Nephron (organoid): Measurements from ENCODE around the gene STK10.

Experiments used
- H3K27ac Mint-ChIP-seq, 3 experiments: 2 replicates each; pipeline ENCODE4 v1.8.0; 2020; ENCODE audit warnings: mixed read lengths in 3 of 3, mild to moderate bottlenecking in 2 of 3, moderate library complexity in 1 of 3
- H3K27me3 Mint-ChIP-seq: 2 replicates; pipeline ENCODE4 v1.8.0; 2021; ENCODE audit warnings: low read depth, mild to moderate bottlenecking, moderate library complexity, mixed read lengths
- H3K36me3 Mint-ChIP-seq: 2 replicates; pipeline ENCODE4 v1.8.0; 2020; ENCODE audit warnings: low read depth, mixed read lengths
- H3K4me1 Mint-ChIP-seq: 2 replicates; pipeline ENCODE4 v1.8.0; 2020; ENCODE audit warnings: mixed read lengths
- H3K4me3 Mint-ChIP-seq, 3 experiments: 2 replicates each; pipeline ENCODE4 v1.8.0; 2020; ENCODE audit warnings: mild to moderate bottlenecking in 3 of 3, mixed read lengths in 3 of 3, moderate library complexity in 2 of 3
- H3K9me3 Mint-ChIP-seq: 2 replicates; pipeline ENCODE4 v1.8.0; 2020; ENCODE audit warnings: mixed read lengths
- CTCF ChIP-seq, 3 experiments: fragments of 200-600 bp; sonication (generic); IDR thresholded peaks; one replicate each; pipeline ENCODE4 v1.5.0; 2021; ENCODE audit warnings: antibody characterized with exemption in 3 of 3; ENCODE audit not compliant: unreplicated experiment in 3 of 3

The STK10 gene

GRCh38 chr5:172063463-172064235 lies 124.4 kb downstream of the STK10 start:
- no peak overlapping the region for H3K4me3 Mint-ChIP-seq
- peaks cover 6% of the 10 kb centered on the region for H3K27me3 Mint-ChIP-seq
- no peaks in the 10 kb centered on the region for H3K9me3 Mint-ChIP-seq
- no peak overlapping the region for H3K27ac Mint-ChIP-seq
- peaks cover 11% of the 10 kb centered on the region for H3K4me1 Mint-ChIP-seq
- peaks cover 50% of the 10 kb centered on the region for H3K36me3 Mint-ChIP-seq
- no peak for TF ChIP-seq CTCF (IDR thresholded peaks at IDR 0.05; ENCODE audit: unreplicated experiment in 3 of 3)

- Mint-ChIP-seq H3K27me3 (peaks cover 3% of the 10 kb centered on the region), H3K4me1 (peaks cover 6% of the 10 kb centered on the region), H3K36me3 (peaks cover 46% of the 10 kb centered on the region), H3K9me3 (no peaks in the 10 kb centered on the region), H3K4me3 (no peak overlapping the region), H3K27ac (no peak overlapping the region)
- TF ChIP-seq CTCF (IDR thresholded peaks at IDR 0.05; ENCODE audit: unreplicated experiment in 3 of 3), result peak in 1 of 3 experiments; percentile 17
Measured at GRCh38 chr5:172059661-172060100, 128.3 kb downstream of the STK10 start.

- Mint-ChIP-seq H3K36me3 (peaks cover 33% of the 10 kb centered on the region), H3K27me3 (peaks cover 3% of the 10 kb centered on the region), H3K4me1 (no peaks in the 10 kb centered on the region), H3K4me3 (no peak overlapping the region), H3K9me3 (no peaks in the 10 kb centered on the region), H3K27ac (no peak overlapping the region)
- no peak for TF ChIP-seq CTCF (IDR thresholded peaks at IDR 0.05; ENCODE audit: unreplicated experiment in 3 of 3)
Measured at GRCh38 chr5:172058088-172058487, 129.9 kb downstream of the STK10 start.

GRCh38 chr5:172055996-172056395 lies 132.0 kb downstream of the STK10 start:
- Mint-ChIP-seq H3K9me3 (no peaks in the 10 kb centered on the region), H3K4me1 (peaks cover 6% of the 10 kb centered on the region), H3K36me3 (peaks cover 28% of the 10 kb centered on the region), H3K27me3 (peaks cover 3% of the 10 kb centered on the region), H3K27ac (no peak overlapping the region), H3K4me3 (no peak overlapping the region)
- TF ChIP-seq CTCF (IDR thresholded peaks at IDR 0.05; ENCODE audit: unreplicated experiment in 3 of 3), result no peak

- peaks cover 6% of the 10 kb centered on the region for H3K4me1 Mint-ChIP-seq
- no peaks in the 10 kb centered on the region for H3K27me3 Mint-ChIP-seq
- H3K27ac Mint-ChIP-seq, result no peak overlapping the region
- TF ChIP-seq CTCF (IDR thresholded peaks at IDR 0.05; ENCODE audit: unreplicated experiment in 3 of 3), result no peak
- H3K9me3 Mint-ChIP-seq, result no peaks in the 10 kb centered on the region
- H3K4me3 Mint-ChIP-seq, result no peak overlapping the region
- H3K36me3 Mint-ChIP-seq, result peaks cover 22% of the 10 kb centered on the region
Measured at GRCh38 chr5:172055421-172055820, 132.6 kb downstream of the STK10 start.

GRCh38 chr5:172054611-172055153 lies 133.3 kb downstream of the STK10 start:
- Mint-ChIP-seq H3K4me1 (peaks cover 6% of the 10 kb centered on the region), H3K36me3 (peaks cover 16% of the 10 kb centered on the region), H3K4me3 (no peak overlapping the region), H3K27ac (no peak overlapping the region), H3K27me3 (no peaks in the 10 kb centered on the region), H3K9me3 (no peaks in the 10 kb centered on the region)
- no peak for TF ChIP-seq CTCF (IDR thresholded peaks at IDR 0.05; ENCODE audit: unreplicated experiment in 3 of 3)
